GM21529 (cell line): ENCODE measurements around the gene GDPD1.
"Not testable (repeated sequence)": the region's sequence is repeated elsewhere in the genome, so short reads cannot be mapped to it uniquely, and the experiment has no call there.

ENCODE experiments used
- ATAC-seq: cut with Tn5 transposase; IDR thresholded peaks from one replicate; pipeline ENCODE4 v1.9.1; 2021; ENCODE audit not compliant: unreplicated experiment

The GDPD1 gene

GRCh38 chr17:59244081-59244480, 23.8 kb downstream of the GDPD1 start:
- no peak for ATAC-seq

- ATAC-seq, result no peak
Measured at GRCh38 chr17:59254742-59255141, 34.4 kb downstream of the GDPD1 start.

GRCh38 chr17:59257101-59257500, 36.8 kb downstream of the GDPD1 start:
- ATAC-seq, result no peak

GRCh38 chr17:59260722-59261121, 40.4 kb downstream of the GDPD1 start:
- ATAC-seq, result no peak

- ATAC-seq, result no peak
Measured at GRCh38 chr17:59266745-59267144, 46.4 kb downstream of the GDPD1 start.

GRCh38 chr17:59267776-59268175, 47.5 kb downstream of the GDPD1 start:
- ATAC-seq, result no peak

- ATAC-seq, result no peak
Measured at GRCh38 chr17:59275618-59276017, 55.3 kb downstream of the GDPD1 start.

GRCh38 chr17:59277031-59277430, 56.7 kb downstream of the GDPD1 start:
- peak; percentile 92 for ATAC-seq

- ATAC-seq, result no peak
Measured at GRCh38 chr17:59278406-59278805, 58.1 kb downstream of the GDPD1 start.

- no peak for ATAC-seq
Measured at GRCh38 chr17:59284317-59284716, 64.0 kb downstream of the GDPD1 start.

GRCh38 chr17:59287452-59287851, 67.1 kb downstream of the GDPD1 start:
- ATAC-seq, result no peak

GRCh38 chr17:59287891-59288290, 67.6 kb downstream of the GDPD1 start:
- no peak for ATAC-seq

GRCh38 chr17:59289981-59290301, 69.6 kb downstream of the GDPD1 start:
- no peak for ATAC-seq

- not testable (repeated sequence) for ATAC-seq
Measured at GRCh38 chr17:59290302-59290998, 70.1 kb downstream of the GDPD1 start.

GRCh38 chr17:59292174-59292523, 71.8 kb downstream of the GDPD1 start:
- no peak for ATAC-seq

GRCh38 chr17:59296190-59296589, 75.9 kb downstream of the GDPD1 start:
- ATAC-seq, result no peak

GRCh38 chr17:59298521-59298920, 78.2 kb downstream of the GDPD1 start:
- no peak for ATAC-seq

- no peak for ATAC-seq
Measured at GRCh38 chr17:59299400-59300092, 79.2 kb downstream of the GDPD1 start.

- ATAC-seq, result no peak
Measured at GRCh38 chr17:59300941-59301340, 80.6 kb downstream of the GDPD1 start.

- no peak for ATAC-seq
Measured at GRCh38 chr17:59304811-59305210, 84.5 kb downstream of the GDPD1 start.

- ATAC-seq, result no peak
Measured at GRCh38 chr17:59310263-59310920, 90.1 kb downstream of the GDPD1 start.

- ATAC-seq, result no peak
Measured at GRCh38 chr17:59311051-59311468, 90.7 kb downstream of the GDPD1 start.
